ENCODE data around the gene PIK3R6.

- TF ChIP-seq EZH2 (IDR thresholded peaks at IDR 0.05): no peak
- TF ChIP-seq FOXP2 (optimal IDR thresholded peaks at IDR 0.05; ENCODE audit: control extremely low read depth, extremely low read length, insufficient read depth): no peak
- TF ChIP-seq POLR2AphosphoS5 (IDR thresholded peaks at IDR 0.05; ENCODE audit: borderline replicate concordance, low read depth, low read length): no peak
Observed at GRCh38 chr17:8753136-8753975, 114.1 kb downstream of the PIK3R6 start.
